K562 (cell line): Measurements from ENCODE around the gene SDHAF3. TPM values are rescaled to one million over a fixed set of nuclear protein-coding genes. Genes with fewer than 3 reads are reported as not detected.

Experiments
- ELK1 ChIP-seq: sonication (generic); formaldehyde crosslinking; IDR thresholded peaks from 2 replicates; pipeline ENCODE4 v1.8.1; 2022; ENCODE audit warnings: missing genetic modification reagents
- EWSR1 ChIP-seq: fragments of 450-650 bp; IDR thresholded peaks from 2 replicates; pipeline ENCODE4 v1.6.1; 2018; ENCODE audit warnings: borderline replicate concordance, mild to moderate bottlenecking, low read depth, moderate library complexity; ENCODE audit not compliant: partially characterized antibody
- GTF2A2 ChIP-seq: IDR thresholded peaks from 2 replicates; pipeline ENCODE4 v1.6.1; 2016; ENCODE audit warnings: mild to moderate bottlenecking, missing genetic modification characterization, missing compliant biosample characterization
- HDAC1 ChIP-seq, 2 experiments: fragments of 450-650 bp; IDR thresholded peaks; 2 replicates each; pipeline ENCODE4 v1.6.1; 2016 to 2017; ENCODE audit warnings: inconsistent platforms in 1 of 2, mild to moderate bottlenecking in 1 of 2, moderate library complexity in 1 of 2
- HSF4 ChIP-seq: fragments of 250-450 bp; sonication (Bioruptor Pico); IDR thresholded peaks from 2 replicates; pipeline ENCODE4 v2.1.2; 2022; ENCODE audit warnings: mild to moderate bottlenecking, moderate library complexity, borderline replicate concordance
- KLF16 ChIP-seq: IDR thresholded peaks from 2 replicates; pipeline ENCODE4 v1.6.1; 2016; ENCODE audit warnings: antibody characterized with exemption
- MCM7 ChIP-seq, 2 experiments: fragments of 450-650 bp; IDR thresholded peaks; 2 replicates each; pipeline ENCODE4 v1.6.1; 2016 to 2018
- PHTF2 ChIP-seq: fragments of 250-450 bp; sonication (Bioruptor Pico); IDR thresholded peaks from 2 replicates; pipeline ENCODE4 v1.5.0; 2021; ENCODE audit warnings: mild to moderate bottlenecking
- SP2 ChIP-seq: IDR thresholded peaks from 2 replicates; pipeline ENCODE4 v1.6.1; 2011; ENCODE audit warnings: mild to moderate bottlenecking, low read depth, low read length, moderate library complexity; ENCODE audit not compliant: poor library complexity, severe bottlenecking; ENCODE audit errors: extremely low read depth
- TAF9B ChIP-seq: fragments of 450-650 bp; IDR thresholded peaks from 2 replicates; pipeline ENCODE4 v1.6.1; 2018; ENCODE audit warnings: mild to moderate bottlenecking; ENCODE audit not compliant: partially characterized antibody
- ZNF197 ChIP-seq: fragments of 200-800 bp; sonication (Bioruptor generic); IDR thresholded peaks from 2 replicates; pipeline ENCODE4 v1.6.1; 2016; ENCODE audit warnings: low read depth, missing genetic modification characterization, missing compliant biosample characterization
- ZNF395 ChIP-seq: fragments of 200-800 bp; sonication (Bioruptor generic); IDR thresholded peaks from 2 replicates; pipeline ENCODE4 v1.6.1; 2017; ENCODE audit warnings: missing genetic modification characterization, missing compliant biosample characterization
- ZNF511 ChIP-seq: sonication (generic); formaldehyde crosslinking; IDR thresholded peaks from 2 replicates; pipeline ENCODE4 v1.8.0; 2022; ENCODE audit warnings: mild to moderate bottlenecking, missing genetic modification reagents
- ZNF584 ChIP-seq: fragments of 200-800 bp; sonication (Bioruptor generic); IDR thresholded peaks from 2 replicates; pipeline ENCODE4 v1.6.1; 2016; ENCODE audit warnings: low read depth, mild to moderate bottlenecking, missing genetic modification characterization, missing compliant biosample characterization
- ZNF830 ChIP-seq: fragments of 250-450 bp; sonication (Bioruptor Pico); IDR thresholded peaks from 2 replicates; pipeline ENCODE4 v1.5.0; 2021; ENCODE audit warnings: mild to moderate bottlenecking
- polyA plus RNA-seq, 8 experiments: library from polyadenylated mRNA; depleted of rRNA in 4 of 8; stranded (reverse) in 5 of 8; unstranded in 3 of 8; fragments of >200 nt; fragmentation: Nextera tagmentation in 2 of 8; fragmentation: Illumina TruSeq in 1 of 8; extraction: Ambion mirVana in 2 of 8; extraction: Trizol in 1 of 8; gene quantifications; 2 replicates each; pipeline versions ENCODE4 v1.2.1 to v1.2.3, GENCODE V29; 2011 to 2014; ENCODE audit warnings: inconsistent platforms in 1 of 8, missing spikeins in 1 of 8
- total RNA-seq, 7 experiments: library from RNA; depleted of rRNA in 6 of 7; stranded (reverse); fragments of >200 nt in 6 of 7; fragmentation: Illumina TruSeq in 2 of 7; extraction: Trizol in 2 of 7; gene quantifications; 2 replicates each; pipeline versions ENCODE4 v1.2.1 to v1.2.3, GENCODE V29; 2011 to 2021; ENCODE audit warnings: low replicate concordance in 1 of 7

The SDHAF3 gene
- total and polyA plus RNA-seq, 9 of the 15 experiments (the other 6 are each of a cell fraction or from before 2014, with no cell fraction given) = 51.5 to 403 (median 145) TPM

GRCh38 chr7:97117372-97118188 lies at the start of gene SDHAF3 (continued):
- peak; percentile 91 for TF ChIP-seq ZNF197 (CRISPR knock-in tag)
- TF ChIP-seq HSF4 (CRISPR knock-in tag) = no peak
- no peak for TF ChIP-seq SP2
- TF ChIP-seq ZNF395 (CRISPR knock-in tag) = peak; percentile 86
- no peak for TF ChIP-seq GTF2A2 (tag)
- TF ChIP-seq HDAC1 (IDR thresholded peaks at IDR 0.05) = peak in 1 of 2 experiments; percentile 87; a peak in 2 of 4 replicates
- peak; percentile 77 for TF ChIP-seq TAF9B
- 0 out of 2 replicates have a peak, but pooled peaks have one; percentile 45 for TF ChIP-seq ZNF830 (CRISPR knock-in tag)
- TF ChIP-seq EWSR1 = no peak
- TF ChIP-seq ZNF584 = no peak
- TF ChIP-seq ELK1 (CRISPR knock-in tag) = no peak
- TF ChIP-seq KLF16 = no peak
- no peak for TF ChIP-seq MCM7 (IDR thresholded peaks at IDR 0.05)
- no peak for TF ChIP-seq PHTF2
- TF ChIP-seq ZNF511 (CRISPR knock-in tag) = peak; percentile 81; the same call in 1 of the 2 replicates
